IPS DF 6.9 (cell line): ENCODE data around the gene PCDHGA11.
"Not testable (repeated sequence)": the region's sequence is repeated elsewhere in the genome, so short reads cannot be mapped to it uniquely, and the experiment has no call there.

Source experiments
- DNase-seq: peaks from one replicate; pipeline ENCODE4 v3.0.0-alpha.2; 2013; ENCODE audit warnings: low read depth, low spot score
- H3K27ac ChIP-seq: one replicate; pipeline ENCODE4 v1.5.1; 2013; ENCODE audit warnings: low read length, control low read depth
- H3K27me3 ChIP-seq: 2 replicates; pipeline ENCODE4 v1.6.1; 2013; ENCODE audit warnings: mild to moderate bottlenecking, low read length; ENCODE audit not compliant: control insufficient read depth, insufficient read depth
- H3K36me3 ChIP-seq: 2 replicates; pipeline ENCODE4 v1.6.1; 2013; ENCODE audit warnings: low read length; ENCODE audit not compliant: control insufficient read depth, insufficient read depth
- H3K4me1 ChIP-seq: 2 replicates; pipeline ENCODE4 v1.6.1; 2013; ENCODE audit warnings: low read length; ENCODE audit not compliant: control insufficient read depth, insufficient read depth
- H3K4me3 ChIP-seq: 2 replicates; pipeline ENCODE4 v1.5.1; 2013; ENCODE audit warnings: mild to moderate bottlenecking, low read length
- H3K9me3 ChIP-seq: 2 replicates; pipeline ENCODE4 v1.6.1; 2013; ENCODE audit warnings: low read length, inconsistent platforms; ENCODE audit not compliant: control insufficient read depth, insufficient read depth
- WGBS: extraction: QIAGEN DNeasy Blood & Tissue Kit; methylation state at CpG from one replicate; pipeline ENCODE4 v1.1.7; 2013; ENCODE audit warnings: mixed read lengths, missing lambda C conversion rate; ENCODE audit not compliant: insufficient read length, insufficient coverage; 5-methylcytosine and 5-hydroxymethylcytosine counted together

Gene PCDHGA11

GRCh38 chr5:141420855-141421488, at the start of gene PCDHGA11:
PCDHGA11 (plus strand) TSS chr5:141421051; CDS start chr5:141421228, 177 bp downstream.
- WGBS: no CpG with 5 or more reads among the region's 42 CpGs
- H3K36me3 ChIP-seq: no peaks in the 10 kb centered on the region
- no peaks in the 10 kb centered on the region for H3K9me3 ChIP-seq
- H3K27me3 ChIP-seq: no peaks in the 10 kb centered on the region
- H3K4me1 ChIP-seq: no peaks in the 10 kb centered on the region
- H3K4me3 ChIP-seq: peak within 1 kb of the TSS; percentile 52; the same call in 1 of the 2 replicates
- no peak within 1 kb of the TSS for H3K27ac ChIP-seq
- DNase-seq: no peak

GRCh38 chr5:141371572-141372475, 49.0 kb upstream of the PCDHGA11 start:
- H3K9me3 ChIP-seq: no peaks in the 10 kb centered on the region; the same call in 1 of the 2 replicates
- WGBS: no CpG with 5 or more reads among the region's 69 CpGs
- DNase-seq: no peak

GRCh38 chr5:141373673-141374317, 47.1 kb upstream of the PCDHGA11 start, which contains the start of gene PCDHGA6:
PCDHGA6 (plus strand) TSS chr5:141373891; CDS start chr5:141374084, 193 bp downstream.
- Histone ChIP-seq H3K4me3 (no peak within 1 kb of the TSS), H3K36me3 (no peaks in the 10 kb centered on the region; the same call in 1 of the 2 replicates), H3K27me3 (no peaks in the 10 kb centered on the region), H3K4me1 (no peaks in the 10 kb centered on the region), H3K27ac (no peak within 1 kb of the TSS), H3K9me3 (no peaks in the 10 kb centered on the region; the same call in 1 of the 2 replicates)
- no peak for DNase-seq
- WGBS: no CpG with 5 or more reads among the region's 27 CpGs

More at GRCh38 chr5:141371572-141372475, 49.0 kb upstream of the PCDHGA11 start:
- H3K27me3 ChIP-seq: no peaks in the 10 kb centered on the region
- no peak overlapping the region for H3K4me3 ChIP-seq
- H3K27ac ChIP-seq: no peak overlapping the region
- no peaks in the 10 kb centered on the region for H3K4me1 ChIP-seq
- H3K36me3 ChIP-seq: no peaks in the 10 kb centered on the region; the same call in 1 of the 2 replicates

- no peaks in the 10 kb centered on the region for H3K4me1 ChIP-seq
- H3K27me3 ChIP-seq: no peaks in the 10 kb centered on the region
- H3K9me3 ChIP-seq: no peaks in the 10 kb centered on the region; the same call in 1 of the 2 replicates
- H3K4me3 ChIP-seq: no peak overlapping the region
- H3K27ac ChIP-seq: no peak overlapping the region
- H3K36me3 ChIP-seq: no peaks in the 10 kb centered on the region; the same call in 1 of the 2 replicates
- no peak for DNase-seq
- no CpG with 5 or more reads among the region's 14 CpGs for WGBS
These were observed 46.2 kb upstream of the PCDHGA11 start for GRCh38 chr5:141374627-141375026.

GRCh38 chr5:141375444-141376155, 45.3 kb upstream of the PCDHGA11 start:
- H3K36me3 ChIP-seq, H3K27ac ChIP-seq, H3K4me1 ChIP-seq, H3K27me3 ChIP-seq, H3K9me3 ChIP-seq, H3K4me3 ChIP-seq, DNase-seq: not testable (repeated sequence)
- WGBS: no CpG with 5 or more reads among the region's 48 CpGs

GRCh38 chr5:141382469-141383294, 38.2 kb upstream of the PCDHGA11 start, which contains the start of gene PCDHGA7:
PCDHGA7 (plus strand) TSS chr5:141382742; CDS start chr5:141382900, 158 bp downstream.
- no peak for DNase-seq
- Histone ChIP-seq H3K36me3 (no peaks in the 10 kb centered on the region), H3K27ac (no peak within 1 kb of the TSS), H3K4me3 (no peak within 1 kb of the TSS), H3K27me3 (no peaks in the 10 kb centered on the region), H3K9me3 (no peaks in the 10 kb centered on the region; the same call in 1 of the 2 replicates), H3K4me1 (no peaks in the 10 kb centered on the region)
- no CpG with 5 or more reads among the region's 37 CpGs for WGBS

- Histone ChIP-seq H3K4me3 (no peak overlapping the region), H3K4me1 (peaks cover under 1% of the 10 kb centered on the region; the same call in 1 of the 2 replicates), H3K27me3 (peaks cover 3% of the 10 kb centered on the region; the same call in 1 of the 2 replicates), H3K9me3 (peaks cover under 1% of the 10 kb centered on the region), H3K27ac (no peak overlapping the region), H3K36me3 (no peaks in the 10 kb centered on the region)
- no CpG with 5 or more reads among the region's 21 CpGs for WGBS
- no peak for DNase-seq
These were observed 37.5 kb upstream of the PCDHGA11 start for GRCh38 chr5:141383345-141383744.

- Histone ChIP-seq H3K4me3 (no peak overlapping the region), H3K27me3 (peaks cover 3% of the 10 kb centered on the region; the same call in 1 of the 2 replicates), H3K4me1 (peaks cover 1% of the 10 kb centered on the region; the same call in 1 of the 2 replicates), H3K36me3 (no peaks in the 10 kb centered on the region), H3K27ac (no peak overlapping the region), H3K9me3 (peaks cover 2% of the 10 kb centered on the region)
- DNase-seq: no peak
- no CpG with 5 or more reads among the region's 43 CpGs for WGBS
These were observed 36.2 kb upstream of the PCDHGA11 start for GRCh38 chr5:141384471-141385267.
